Prostate gland (tissue), 2 donors: ENCODE measurements around the gene BET1.

ENCODE experiments used
- CTCF ChIP-seq, 4 experiments: fragments of 200-600 bp in 2 of 4; fragments of 450-650 bp in 2 of 4; sonication (generic) in 2 of 4; IDR thresholded peaks; 1 replicate in 3 of 4; 2 replicates in 1 of 4; pipeline ENCODE4 v1.5.1; 2016 to 2019; ENCODE audit warnings: antibody characterized with exemption in 4 of 4, mild to moderate bottlenecking in 2 of 4, moderate library complexity in 2 of 4
- POLR2AphosphoS5 ChIP-seq: sonication (generic); formaldehyde crosslinking; IDR thresholded peaks from one replicate; pipeline ENCODE4 v1.6.1; 2017; ENCODE audit warnings: antibody characterized with exemption

DNA sequence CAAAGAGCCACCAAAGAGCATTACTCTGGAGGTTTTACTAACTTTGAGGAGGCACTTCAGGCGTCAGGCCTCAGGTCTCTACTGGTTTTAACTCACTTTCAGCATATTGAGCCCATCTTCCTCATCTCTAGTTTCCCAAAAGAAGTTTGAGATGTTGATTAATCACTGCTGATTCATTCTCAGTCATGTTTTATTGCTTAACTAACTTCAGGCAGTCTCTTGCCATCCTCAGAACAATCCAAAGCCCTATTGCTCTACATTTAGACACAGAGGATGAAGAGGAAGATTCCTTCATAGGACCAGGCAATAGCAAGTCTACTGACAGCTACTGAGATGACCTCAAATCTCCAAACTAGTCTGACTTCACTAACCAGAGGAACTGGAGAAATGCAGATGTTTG lies 39.1 kb upstream of the BET1 start:
- TF ChIP-seq POLR2AphosphoS5 (no peak), CTCF (IDR thresholded peaks at IDR 0.05) (no peak)
